EH (cell line): ENCODE data around the gene NEK1.

Experiments
- DNase-seq: peaks from one replicate; pipeline ENCODE4 v3.0.0-alpha.2; 2015; ENCODE audit warnings: low read depth

The NEK1 gene

GRCh38 chr4:169367826-169368225 is 244.6 kb downstream of the NEK1 start:
- DNase-seq: no peak

DNA sequence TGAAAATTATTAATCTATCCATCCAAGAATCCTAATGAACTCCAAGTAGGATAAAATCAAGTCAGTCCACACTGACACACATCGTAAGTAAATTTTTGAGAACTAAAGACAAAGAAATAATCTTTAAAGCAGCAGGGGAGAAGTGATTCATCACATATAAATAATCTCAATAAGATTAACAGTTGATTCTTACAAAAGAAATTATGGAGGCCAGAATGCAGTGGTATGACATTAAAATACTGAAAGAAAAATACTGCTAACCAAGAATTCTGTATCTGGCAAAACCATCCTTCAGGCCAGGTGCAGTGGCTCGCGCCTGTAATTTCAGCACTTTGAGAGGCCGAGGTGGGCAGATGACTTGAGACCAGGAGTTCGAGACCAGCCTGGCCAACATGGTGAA is 245.6 kb downstream of the NEK1 start:
- no peak for DNase-seq

DNA sequence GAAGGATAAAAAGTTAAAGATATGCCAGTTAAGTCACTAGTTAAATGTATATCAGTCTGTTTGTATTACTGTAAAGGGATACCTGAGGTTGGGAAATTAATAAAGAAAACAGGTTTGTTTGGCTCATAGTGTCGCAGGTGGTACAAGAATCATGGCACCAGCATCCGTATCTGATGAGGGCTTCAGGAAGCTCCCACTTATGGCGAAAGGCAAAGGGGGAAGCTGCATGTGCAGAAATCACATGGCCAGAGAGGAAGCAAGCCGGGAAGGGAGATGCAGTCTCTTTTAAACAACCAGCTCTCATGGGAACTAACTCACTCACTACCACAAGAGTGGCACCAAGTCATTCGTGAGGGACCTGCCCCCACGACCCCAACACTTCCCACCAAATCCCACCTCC is 249.8 kb downstream of the NEK1 start:
- DNase-seq: no peak

DNA sequence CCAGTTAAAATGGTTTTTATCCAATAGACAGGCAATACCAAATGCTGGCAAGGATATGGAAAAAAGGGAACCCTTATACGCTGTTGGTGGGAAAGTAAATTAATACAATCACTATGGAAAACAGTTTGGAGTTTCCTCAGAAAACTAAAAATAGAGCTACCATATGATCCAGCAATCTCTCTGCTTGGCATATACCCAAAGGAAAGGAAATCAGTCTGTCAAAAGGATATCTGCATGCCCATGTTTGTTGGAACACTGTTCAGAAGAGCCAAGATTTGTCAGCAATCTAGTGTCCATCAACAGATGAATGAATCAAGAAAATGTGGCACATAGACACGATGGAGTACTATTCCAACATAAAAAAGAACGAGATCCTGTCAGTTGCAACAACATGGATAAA is 250.6 kb downstream of the NEK1 start:
- no peak for DNase-seq

DNA sequence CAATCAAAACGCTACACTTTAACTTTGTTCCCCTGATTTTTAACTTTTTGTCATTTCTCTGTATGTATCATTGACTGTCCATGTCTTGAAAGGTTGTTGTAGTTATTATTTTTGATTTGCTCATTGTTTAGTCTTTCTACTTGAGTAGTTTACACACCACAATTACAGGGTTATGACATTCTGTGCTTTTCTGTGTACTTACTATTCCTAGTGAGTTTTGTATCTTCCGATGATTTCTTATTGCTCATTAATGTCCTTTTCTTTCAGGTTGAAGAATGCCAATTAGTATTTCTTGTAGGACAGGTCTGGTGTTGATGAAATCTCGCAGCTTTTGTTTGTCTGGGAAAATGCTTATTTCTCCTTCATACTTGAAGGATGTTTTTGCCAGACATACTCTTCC is 252.4 kb downstream of the NEK1 start:
- no peak for DNase-seq

DNA sequence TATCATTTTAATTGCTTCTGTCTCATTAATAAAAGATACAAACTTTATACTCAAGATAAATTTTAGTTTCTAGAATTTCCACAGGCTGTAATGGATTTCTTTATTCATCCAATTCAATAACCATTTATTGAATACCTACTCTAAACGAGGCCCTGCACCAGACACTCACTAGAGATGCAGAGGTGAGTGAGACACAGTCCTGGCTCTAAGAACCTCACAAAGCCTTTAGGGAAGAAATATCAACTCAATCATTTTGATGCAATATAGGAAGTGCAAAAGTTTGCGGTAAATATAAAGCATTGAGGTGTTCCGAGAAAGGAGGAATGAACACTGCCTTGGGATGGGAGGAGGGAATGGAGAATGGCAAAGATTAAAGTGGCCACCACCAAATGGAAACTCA is 260.0 kb downstream of the NEK1 start:
- DNase-seq: no peak

GRCh38 chr4:169351872-169352271 is 260.5 kb downstream of the NEK1 start:
- DNase-seq: no peak

GRCh38 chr4:169348541-169348940 is 263.8 kb downstream of the NEK1 start:
- DNase-seq: no peak

DNA sequence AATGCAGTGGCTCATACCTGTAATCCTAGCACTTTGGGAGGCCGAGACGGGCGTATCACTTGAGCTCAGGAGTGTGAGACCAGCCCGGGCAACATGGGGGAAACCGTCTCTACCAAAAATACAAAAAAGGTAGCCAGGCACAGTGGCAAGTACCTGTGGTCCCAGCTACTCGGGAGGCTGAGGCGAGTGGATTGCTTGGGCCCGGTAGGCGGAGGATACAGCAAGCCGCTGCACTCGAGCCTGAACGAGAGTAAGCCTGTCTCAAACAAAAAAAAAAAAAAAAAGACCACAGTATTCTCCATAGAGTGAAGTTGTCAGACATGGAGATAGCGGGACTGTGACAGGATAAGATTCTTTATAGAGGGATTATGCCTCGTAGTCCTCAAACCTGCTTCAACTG is 265.5 kb downstream of the NEK1 start:
- no peak for DNase-seq

- peak; percentile 73 for DNase-seq
These were observed 267.1 kb downstream of the NEK1 start for GRCh38 chr4:169345316-169345721.
